PC-3 (cell line): Measurements from ENCODE around the gene PPP1R1C. TPM values are rescaled to one million over a fixed set of nuclear protein-coding genes. Genes with fewer than 3 reads are reported as not detected.
A peak's percentile ranks its signal among the peaks of the same experiment; 100 is the strongest.
"Not testable (repeated sequence)": the region's sequence is repeated elsewhere in the genome, so short reads cannot be mapped to it uniquely, and the experiment has no call there.

Source experiments
- ATAC-seq: fragments of 200-7000 bp; cut with Tn5 transposase; 2 replicates; pipeline ENCODE4 v1.9.1; 2020; ENCODE audit warnings: mild to moderate bottlenecking, moderate library complexity
- BruUV-seq: library from RNA; stranded (reverse); fragments of 400-500 nt; replicated peaks from 2 replicates; lab custom pipeline; 2021; lab: Mats Ljungman, UMichigan
- CTCF ChIA-PET: fragments of 300-600 bp; sonication (Branson Sonifier 250); formaldehyde crosslinking; loops from one replicate; lab custom pipeline; 2022; ENCODE audit warnings: antibody characterized with exemption; lab: Charles Lee
- POLR2A ChIA-PET: fragments of 300-600 bp; sonication (Branson Sonifier 250); formaldehyde crosslinking; loops from one replicate; lab custom pipeline; 2022; ENCODE audit warnings: antibody characterized with exemption; ENCODE audit not compliant: unreplicated experiment; lab: Charles Lee
- DNase-seq: peaks from one replicate; pipeline ENCODE4 v3.0.0-alpha.2; 2015
- H2AFZ ChIP-seq: fragments of 300-600 bp; sonication (generic); 2 replicates; pipeline ENCODE4 v1.6.0; 2016; ENCODE audit warnings: antibody characterized with exemption, low read length
- H3F3A ChIP-seq: fragments of 300-600 bp; sonication (generic); one replicate; pipeline ENCODE4 v1.6.0; 2017; ENCODE audit warnings: antibody characterized with exemption, low read length, control low read depth, mild to moderate bottlenecking; ENCODE audit not compliant: unreplicated experiment
- H3K27ac ChIP-seq: fragments of 300-600 bp; sonication (generic); 2 replicates; pipeline ENCODE4 v1.5.1; 2016; ENCODE audit warnings: mild to moderate bottlenecking, low read length
- H3K27me3 ChIP-seq: fragments of 300-600 bp; sonication (generic); 2 replicates; pipeline ENCODE4 v1.6.1; 2016; ENCODE audit warnings: low read length, mixed read lengths
- H3K36me3 ChIP-seq: fragments of 300-600 bp; sonication (generic); 2 replicates; pipeline ENCODE4 v1.6.1; 2016; ENCODE audit warnings: low read depth, mixed run types, low read length, mixed read lengths
- H3K4me1 ChIP-seq: fragments of 300-600 bp; sonication (generic); 2 replicates; pipeline ENCODE4 v1.5.1; 2016; ENCODE audit warnings: low read length; ENCODE audit not compliant: insufficient read depth
- H3K4me2 ChIP-seq: fragments of 300-600 bp; sonication (generic); 2 replicates; pipeline ENCODE4 v1.6.0; 2016; ENCODE audit warnings: low read length
- H3K4me3 ChIP-seq: fragments of 300-600 bp; sonication (generic); 2 replicates; pipeline ENCODE4 v1.5.1; 2016; ENCODE audit warnings: mild to moderate bottlenecking, low read length, mixed read lengths
- H3K79me2 ChIP-seq: fragments of 300-600 bp; sonication (generic); 2 replicates; pipeline ENCODE4 v1.6.1; 2017; ENCODE audit warnings: low read length, mixed read lengths
- H3K9ac ChIP-seq: fragments of 300-600 bp; sonication (generic); 2 replicates; pipeline ENCODE4 v1.6.0; 2016; ENCODE audit warnings: mild to moderate bottlenecking, low read length
- H3K9me2 ChIP-seq: fragments of 300-600 bp; sonication (generic); replicated peaks from 2 replicates; pipeline ENCODE4 v1.6.1; 2016; ENCODE audit warnings: mixed run types, low read length, mixed read lengths
- H3K9me3 ChIP-seq: fragments of 300-600 bp; sonication (generic); 2 replicates; pipeline ENCODE4 v1.6.1; 2016; ENCODE audit warnings: low read length, mixed read lengths
- H4K20me1 ChIP-seq: fragments of 300-600 bp; sonication (generic); 2 replicates; pipeline ENCODE4 v1.6.1; 2016; ENCODE audit warnings: low read length, mixed read lengths
- CTCF ChIP-seq: fragments of 300-600 bp; sonication (generic); conservative IDR thresholded peaks from 2 replicates; pipeline ENCODE4 v1.5.1; 2017; ENCODE audit warnings: antibody characterized with exemption, low read depth, mild to moderate bottlenecking, low read length
- EZH2 ChIP-seq: fragments of 300-600 bp; sonication (generic); IDR thresholded peaks from one replicate; pipeline ENCODE4 v1.6.1; 2017; ENCODE audit warnings: antibody characterized with exemption, mild to moderate bottlenecking, low read length; ENCODE audit not compliant: unreplicated experiment
- EZH2phosphoT487 ChIP-seq: fragments of 300-600 bp; sonication (generic); IDR thresholded peaks from 2 replicates; pipeline ENCODE4 v1.6.1; 2018; ENCODE audit warnings: mild to moderate bottlenecking, antibody characterized with exemption, low read length, borderline replicate concordance
- intact Hi-C: fragments of 100-400 bp; cut with micrococcal nuclease; formaldehyde crosslinking; loops from 2 replicates; pipeline ENCODE4 v1.9.0; 2023
- total RNA-seq: library from RNA; depleted of rRNA; stranded (reverse); fragments of >200 nt; gene quantifications from 2 replicates; pipeline ENCODE4 v1.2.3, GENCODE V29; 2014

The PPP1R1C gene
- total RNA-seq, 1 experiment from 2014 or later = 1.4 TPM

GRCh38 chr2:181958726-181959125 lies 26.9 kb upstream of the PPP1R1C start:
- Histone ChIP-seq H3F3A (peaks cover 3% of the 10 kb centered on the region), H4K20me1 (no peaks in the 10 kb centered on the region), H3K9ac (no peak overlapping the region), H3K4me1 (peaks cover 43% of the 10 kb centered on the region), H2AFZ (no peak overlapping the region), H3K4me2 (no peak overlapping the region), H3K79me2 (no peaks in the 10 kb centered on the region), H3K9me2 (no peaks in the 10 kb centered on the region), H3K36me3 (no peaks in the 10 kb centered on the region), H3K27me3 (no peaks in the 10 kb centered on the region), H3K4me3 (no peak overlapping the region), H3K9me3 (no peaks in the 10 kb centered on the region), H3K27ac (peak overlapping the region; percentile 40)
- CTCF ChIA-PET = no interaction called here
- DNase-seq (peak; percentile 48), ATAC-seq (peak; percentile 42)
- no peak for TF ChIP-seq CTCF
- no peak for TF ChIP-seq EZH2phosphoT487
- TF ChIP-seq EZH2 = no peak
- BruUV-seq = no TSS peak
- POLR2A ChIA-PET = no interaction called here
- intact Hi-C loops = loop anchor here (2.0 kb wide), 1 partner anchor 108 kb away; no protein-coding TSS in a partner anchor

GRCh38 chr2:181959508-181959907 lies 26.1 kb upstream of the PPP1R1C start:
- CTCF ChIA-PET = no interaction called here
- BruUV-seq = no TSS peak
- Histone ChIP-seq H3K9me3 (no peaks in the 10 kb centered on the region), H3K79me2 (no peaks in the 10 kb centered on the region), H3K9me2 (no peaks in the 10 kb centered on the region), H3K9ac (no peak overlapping the region), H3K4me3 (no peak overlapping the region), H2AFZ (no peak overlapping the region), H3F3A (peaks cover 3% of the 10 kb centered on the region), H3K27me3 (no peaks in the 10 kb centered on the region), H3K4me2 (peak overlapping the region; percentile 28), H3K4me1 (peaks cover 41% of the 10 kb centered on the region), H3K27ac (peak overlapping the region; percentile 40; the same call in 1 of the 2 replicates), H4K20me1 (no peaks in the 10 kb centered on the region), H3K36me3 (no peaks in the 10 kb centered on the region)
- TF ChIP-seq EZH2phosphoT487 = no peak
- peak; percentile 45 for DNase-seq
- ATAC-seq = peak; percentile 74
- POLR2A ChIA-PET = no interaction called here
- intact Hi-C loops = loop anchor here (2.0 kb wide), 1 partner anchor 107 kb away; no protein-coding TSS in a partner anchor

GRCh38 chr2:181961167-181961566 lies 24.5 kb upstream of the PPP1R1C start:
- ATAC-seq, H3K9me2 ChIP-seq, H3F3A ChIP-seq, intact Hi-C loops, H3K36me3 ChIP-seq, H4K20me1 ChIP-seq, H3K27ac ChIP-seq, H3K4me2 ChIP-seq, CTCF ChIA-PET, H3K79me2 ChIP-seq, H2AFZ ChIP-seq, POLR2A ChIA-PET, H3K27me3 ChIP-seq, DNase-seq, H3K9me3 ChIP-seq, H3K4me3 ChIP-seq, H3K9ac ChIP-seq, BruUV-seq: not testable (repeated sequence)
- peaks cover 30% of the 10 kb centered on the region for H3K4me1 ChIP-seq

- Histone ChIP-seq H3K9ac (no peak overlapping the region), H3K4me1 (peaks cover 30% of the 10 kb centered on the region), H3K9me2 (no peaks in the 10 kb centered on the region), H3K27ac (no peak overlapping the region), H3F3A (no peaks in the 10 kb centered on the region), H3K79me2 (no peaks in the 10 kb centered on the region), H3K36me3 (no peaks in the 10 kb centered on the region), H3K9me3 (no peaks in the 10 kb centered on the region), H4K20me1 (no peaks in the 10 kb centered on the region), H3K4me2 (no peak overlapping the region), H3K4me3 (no peak overlapping the region), H3K27me3 (no peaks in the 10 kb centered on the region), H2AFZ (no peak overlapping the region)
- intact Hi-C loops = no loop called here
- no peak for ATAC-seq
- ChIA-PET POLR2A (interaction anchor here (0.5 kb wide), 1 partner anchor 1101 kb away, joined by 6 read pairs; no protein-coding TSS in a partner anchor), CTCF (no interaction called here)
- BruUV-seq = no TSS peak
- no peak for TF ChIP-seq EZH2phosphoT487
- no peak for TF ChIP-seq CTCF
- TF ChIP-seq EZH2 = no peak
- no peak for DNase-seq
These were observed 23.5 kb upstream of the PPP1R1C start for GRCh38 chr2:181962142-181962541.
